Subcutaneous adipose tissue (tissue), 4 donors: ENCODE data around the gene BATF. TPM values are rescaled to one million over a fixed set of nuclear protein-coding genes. Genes with fewer than 3 reads are reported as not detected.

Source experiments
- total RNA-seq, 4 donors: library from RNA; depleted of rRNA; stranded (reverse); fragments of >200 nt; gene quantifications; one replicate each; pipeline ENCODE4 v1.1.0, GENCODE V29; 2016
- TF ChIP-seq, protein P1 (sequence below): fragments of 450-650 bp; IDR thresholded peaks from one replicate; pipeline ENCODE4 v1.5.1; 2016; ENCODE audit warnings: low read depth, mild to moderate bottlenecking, control low read depth, antibody characterized with exemption, moderate library complexity

BATF gene
- total RNA-seq, 4 donors from 2014 or later = 7.3 to 18.3 (median 9.4) TPM

DNA sequence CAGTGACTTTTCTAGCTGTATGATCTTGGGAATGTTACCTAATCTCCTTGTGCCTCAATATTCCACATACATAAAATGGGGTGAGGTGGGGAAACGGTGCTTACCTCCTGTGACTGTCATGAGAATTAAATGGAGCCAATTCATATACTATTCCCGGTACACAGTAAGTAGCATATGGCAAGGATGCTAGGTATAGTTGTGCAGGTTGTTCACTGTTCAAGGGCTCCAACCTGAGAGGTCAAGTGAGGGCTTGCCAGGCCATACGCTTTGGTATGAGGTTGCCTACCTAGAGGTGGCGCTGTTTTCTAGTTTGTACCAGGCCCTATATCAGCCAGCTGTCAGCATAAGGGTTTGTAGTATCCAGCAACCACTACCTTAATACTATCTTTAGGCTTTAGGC is 3.6 kb upstream of the BATF start:
- TF ChIP-seq, protein P1, sequence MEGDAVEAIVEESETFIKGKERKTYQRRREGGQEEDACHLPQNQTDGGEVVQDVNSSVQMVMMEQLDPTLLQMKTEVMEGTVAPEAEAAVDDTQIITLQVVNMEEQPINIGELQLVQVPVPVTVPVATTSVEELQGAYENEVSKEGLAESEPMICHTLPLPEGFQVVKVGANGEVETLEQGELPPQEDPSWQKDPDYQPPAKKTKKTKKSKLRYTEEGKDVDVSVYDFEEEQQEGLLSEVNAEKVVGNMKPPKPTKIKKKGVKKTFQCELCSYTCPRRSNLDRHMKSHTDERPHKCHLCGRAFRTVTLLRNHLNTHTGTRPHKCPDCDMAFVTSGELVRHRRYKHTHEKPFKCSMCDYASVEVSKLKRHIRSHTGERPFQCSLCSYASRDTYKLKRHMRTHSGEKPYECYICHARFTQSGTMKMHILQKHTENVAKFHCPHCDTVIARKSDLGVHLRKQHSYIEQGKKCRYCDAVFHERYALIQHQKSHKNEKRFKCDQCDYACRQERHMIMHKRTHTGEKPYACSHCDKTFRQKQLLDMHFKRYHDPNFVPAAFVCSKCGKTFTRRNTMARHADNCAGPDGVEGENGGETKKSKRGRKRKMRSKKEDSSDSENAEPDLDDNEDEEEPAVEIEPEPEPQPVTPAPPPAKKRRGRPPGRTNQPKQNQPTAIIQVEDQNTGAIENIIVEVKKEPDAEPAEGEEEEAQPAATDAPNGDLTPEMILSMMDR = no peak

DNA sequence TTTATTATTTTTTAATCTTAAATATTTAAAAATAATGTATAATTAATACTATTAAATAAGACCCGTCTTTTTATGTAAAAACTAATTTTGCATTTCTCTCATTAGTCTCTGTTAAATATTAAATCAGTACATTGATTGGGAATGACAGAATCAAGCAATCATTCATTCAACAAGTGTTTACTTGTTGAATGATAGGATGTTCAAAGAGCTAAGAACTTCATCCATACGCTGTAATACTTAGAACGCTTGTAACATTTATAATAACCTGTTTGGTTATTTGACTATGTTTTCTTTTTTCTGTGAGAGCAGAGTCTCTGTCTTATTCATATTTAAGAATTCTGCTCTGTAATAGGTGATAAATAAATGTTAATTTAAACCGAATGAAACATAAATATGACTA is 2.9 kb upstream of the BATF start:
- TF ChIP-seq, protein P1 = no peak

DNA sequence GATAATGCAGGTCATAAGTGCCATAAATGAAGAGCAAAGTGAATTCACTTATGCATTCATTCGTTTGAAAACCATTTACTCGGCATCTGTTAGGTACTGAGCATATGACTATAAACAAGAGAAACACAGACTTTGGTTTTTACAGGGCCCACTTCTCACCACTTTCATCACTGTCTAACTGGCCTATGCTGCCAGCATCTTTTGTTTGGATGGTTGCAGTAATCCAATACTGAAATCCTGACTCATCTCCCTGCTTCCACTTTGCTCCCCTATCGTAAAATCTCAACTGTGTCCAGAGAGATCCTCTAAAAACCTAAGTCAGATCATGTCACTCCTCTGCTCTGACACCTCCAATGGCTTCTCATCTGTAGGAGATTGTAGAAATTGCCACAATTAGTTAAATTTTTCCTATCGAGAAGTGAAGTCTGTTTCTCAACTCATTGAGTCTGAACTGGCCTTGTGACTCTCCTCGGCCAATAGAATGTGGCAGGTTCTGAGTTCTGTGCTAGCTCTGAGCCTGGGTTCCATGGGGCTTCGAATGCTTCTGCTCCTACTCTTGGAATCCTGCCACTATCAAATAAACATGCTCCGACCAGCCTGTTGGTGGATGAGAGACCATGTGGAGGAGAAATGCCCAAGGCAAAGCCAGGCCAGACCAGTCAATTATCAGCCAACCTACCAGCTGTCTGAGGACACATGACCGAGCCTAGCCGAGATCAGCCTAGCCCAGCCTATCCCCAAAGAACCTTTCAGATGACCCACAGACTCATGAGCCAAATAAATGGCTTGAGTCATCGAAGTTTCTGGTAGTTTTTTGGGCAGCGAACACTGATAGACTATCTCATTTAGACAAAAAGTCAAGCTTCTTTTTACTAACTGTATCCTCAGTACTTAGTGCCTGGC is 2.2 kb upstream of the BATF start:
- TF ChIP-seq, protein P1 = no peak

DNA sequence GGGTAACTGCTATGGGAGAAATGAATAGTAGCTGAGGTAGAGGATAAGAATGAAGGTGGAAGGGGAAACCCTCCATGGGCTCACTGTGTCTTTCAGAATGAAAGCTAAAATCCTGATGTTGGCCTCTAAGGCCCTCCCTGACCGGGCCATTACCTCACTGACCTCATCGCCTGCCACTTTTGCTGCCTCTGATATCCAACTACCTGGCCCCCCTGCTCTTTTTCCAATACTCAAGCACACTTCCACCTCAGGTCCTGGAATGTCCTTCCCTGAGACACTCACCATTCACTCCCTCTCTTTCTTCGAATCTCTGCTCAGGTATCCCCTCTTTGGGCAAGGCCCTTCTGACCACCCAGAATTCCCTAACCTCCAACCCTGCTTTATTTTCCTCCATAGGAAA is 1.4 kb upstream of the BATF start:
- TF ChIP-seq, protein P1 = no peak

DNA sequence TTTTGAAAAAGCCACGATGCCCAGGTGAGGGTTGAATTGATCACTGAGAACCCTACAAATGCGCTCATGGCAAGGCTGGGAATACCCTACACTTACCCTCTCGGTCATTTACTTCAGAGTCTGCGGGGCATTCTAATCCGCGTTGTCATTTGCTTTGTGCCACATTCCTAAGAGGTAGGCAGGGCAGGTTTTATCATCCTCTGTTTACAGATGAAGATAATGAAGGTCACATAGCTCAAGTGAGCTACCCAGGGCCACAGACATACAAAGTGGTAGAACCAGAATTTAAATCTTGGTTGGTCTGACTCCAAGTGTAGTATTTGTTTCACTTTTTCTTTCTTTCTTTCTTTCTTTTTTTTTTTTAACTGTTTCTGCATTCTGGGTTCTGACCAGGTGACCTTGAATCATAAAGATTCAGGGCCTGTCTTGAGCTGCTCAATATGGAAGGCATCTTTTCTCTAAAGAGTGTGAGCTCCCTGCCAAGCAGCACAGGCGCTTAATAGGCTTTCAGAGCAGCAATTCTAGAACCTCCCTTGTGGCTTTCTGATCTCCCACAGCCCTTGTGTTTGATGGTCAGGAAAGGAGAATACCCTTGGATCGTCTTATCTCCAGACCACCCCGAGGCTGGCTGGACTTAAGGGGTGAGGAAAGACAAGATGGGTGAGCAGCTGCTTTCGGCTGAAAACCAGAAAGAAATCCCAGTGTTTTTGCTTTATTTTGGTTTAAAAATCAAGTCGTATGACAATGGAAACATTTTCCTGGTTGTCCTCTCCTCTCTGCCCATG is 662 bp upstream of the BATF start:
- TF ChIP-seq, protein P1 = no peak

DNA sequence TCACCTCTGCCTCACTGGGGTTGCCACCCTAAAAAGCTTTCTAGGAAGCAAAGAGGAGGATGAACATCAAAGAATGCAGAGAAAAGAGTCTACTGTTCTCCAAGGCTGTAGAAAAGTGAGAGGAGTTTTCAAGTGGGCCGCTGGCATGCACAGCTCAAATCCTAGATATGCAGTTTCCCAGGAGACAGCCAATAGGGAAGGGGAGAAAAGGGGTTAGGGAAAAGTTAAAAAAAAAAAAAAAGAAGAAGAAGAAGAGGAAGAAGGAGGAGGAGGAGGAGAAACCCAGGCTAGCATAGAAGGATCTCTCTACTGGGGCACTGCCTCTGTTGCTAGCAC is 682 bp downstream of the BATF start:
- TF ChIP-seq, protein P1 = no peak

DNA sequence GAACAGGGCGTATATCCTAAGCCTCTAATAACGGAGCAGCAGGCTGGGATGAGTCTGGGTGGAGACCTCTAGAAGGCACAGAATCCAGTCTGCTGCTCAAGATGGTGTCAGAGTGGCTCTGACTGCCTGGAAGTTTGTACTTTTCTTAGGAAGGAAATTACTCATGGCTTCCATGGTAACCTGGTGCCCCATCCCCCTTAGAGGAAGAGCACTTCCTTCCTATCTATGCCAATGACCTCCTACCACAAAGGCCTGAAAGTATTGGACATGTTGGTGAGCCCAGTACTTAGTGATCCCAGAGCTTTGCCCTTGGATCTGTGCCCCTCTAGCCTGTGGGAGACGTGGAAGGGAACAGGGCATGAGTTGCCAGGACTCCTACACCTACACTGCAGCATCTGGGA is 1.5 kb downstream of the BATF start:
- TF ChIP-seq, protein P1 = no peak
